K562 (cell line): ENCODE results near the gene TXN. TPM values are rescaled to one million over a fixed set of nuclear protein-coding genes. Genes with fewer than 3 reads are reported as not detected.

Experiments used
- ATAC-seq: fragments of 200-7000 bp; cut with Tn5 transposase; 3 replicates; pipeline ENCODE4 v1.9.1; 2020; ENCODE audit warnings: moderate library complexity
- BruUV-seq: library from RNA; stranded (reverse); fragments of 400-500 nt; replicated peaks from 2 replicates; lab custom pipeline; 2021; lab: Mats Ljungman, UMichigan
- CTCF ChIA-PET: fragments of 300-600 bp; formaldehyde crosslinking; extraction: SDS; loops from one replicate; lab custom pipeline; 2021; ENCODE audit warnings: low intra/inter-chr PET ratio; lab: Yijun Ruan, JAX
- POLR2A ChIA-PET: fragments of 300-600, 350-650 bp; sonication (Branson Sonifier 250); formaldehyde crosslinking; extraction: SDS; loops from one replicate; lab custom pipeline; 2021; ENCODE audit warnings: antibody characterized with exemption, inconsistent platforms; lab: Yijun Ruan, JAX
- DNase-seq, 4 experiments: peaks; one replicate each; pipeline versions ENCODE4 v3.0.0 to v3.0.0-alpha.2; 2011 to 2018; ENCODE audit warnings: low spot score in 3 of 4, mixed read lengths in 3 of 4; ENCODE audit errors: extremely low read depth in 1 of 4
- FAIRE-seq: peaks from 2 replicates; lab custom pipeline; 2011; peaks lifted over from hg19 to GRCh38; lab: Jason Lieb, UNC
- H2AFZ ChIP-seq: 2 replicates; pipeline ENCODE4 v1.6.0; 2011; ENCODE audit warnings: low read depth, low read length, control low read depth, inconsistent platforms
- H3K27ac ChIP-seq: fragments of 200-600 bp; 3 replicates; pipeline ENCODE4 v1.8.0; 2011; ENCODE audit warnings: low read depth, mild to moderate bottlenecking, control low read depth, inconsistent platforms, low read length, moderate library complexity, mixed read lengths; ENCODE audit errors: extremely low read depth
- H3K27me3 ChIP-seq, 2 experiments: fragments of 300-600 bp in 1 of 2; 2 replicates in 1 of 2; 3 replicates in 1 of 2; pipeline versions ENCODE4 v1.6.0 to v1.8.0; 2011; ENCODE audit warnings: inconsistent platforms in 2 of 2, low read length in 2 of 2, mild to moderate bottlenecking in 1 of 2, mixed read lengths in 1 of 2, moderate library complexity in 1 of 2; ENCODE audit not compliant: control insufficient read depth in 2 of 2, insufficient read depth in 2 of 2
- H3K36me3 ChIP-seq: fragments of 300-600 bp; 3 replicates; pipeline ENCODE4 v1.8.0; 2011; ENCODE audit warnings: mild to moderate bottlenecking, low read length, inconsistent platforms; ENCODE audit not compliant: control insufficient read depth, insufficient read depth
- H3K4me1 ChIP-seq, 2 experiments: fragments of 200-600 bp in 1 of 2; replicated peaks in 1 of 2; 2 replicates in 1 of 2; 3 replicates in 1 of 2; pipeline versions ENCODE4 v1.5.1 to v1.8.0; 2011; ENCODE audit warnings: inconsistent platforms in 2 of 2, low read length in 2 of 2, mild to moderate bottlenecking in 1 of 2, mixed read lengths in 1 of 2, moderate library complexity in 1 of 2; ENCODE audit not compliant: control insufficient read depth in 2 of 2, insufficient read depth in 2 of 2
- H3K4me2 ChIP-seq: 2 replicates; pipeline ENCODE4 v1.6.1; 2011; ENCODE audit warnings: low read length, control low read depth, inconsistent platforms, mixed read lengths; ENCODE audit not compliant: insufficient read depth
- H3K4me3 ChIP-seq: fragments of 200-600 bp; sonication (generic), shearing (Covaris generic); 2 replicates; pipeline ENCODE4 v1.5.1; 2016; ENCODE audit warnings: control low read depth, inconsistent platforms
- H3K79me2 ChIP-seq: fragments of 200-600 bp; 3 replicates; pipeline ENCODE4 v1.8.0; 2011; ENCODE audit warnings: low read length, inconsistent platforms; ENCODE audit not compliant: control insufficient read depth, insufficient read depth
- H3K9ac ChIP-seq, 2 experiments: 2 replicates each; pipeline versions ENCODE4 v1.6.0 to v1.6.1; 2011; ENCODE audit warnings: low read depth in 2 of 2, low read length in 2 of 2, control low read depth in 1 of 2, inconsistent platforms in 1 of 2, mild to moderate bottlenecking in 1 of 2, mixed read lengths in 1 of 2; ENCODE audit not compliant: insufficient read depth in 1 of 2
- H3K9me1 ChIP-seq: one replicate; pipeline ENCODE4 v1.6.0; 2011; ENCODE audit warnings: inconsistent platforms, mild to moderate bottlenecking, low read length, moderate library complexity; ENCODE audit not compliant: control insufficient read depth, insufficient read depth
- H3K9me3 ChIP-seq: replicated peaks from 2 replicates; pipeline ENCODE4 v1.5.1; 2011; ENCODE audit warnings: low read depth, low read length, inconsistent platforms; ENCODE audit not compliant: control insufficient read depth, insufficient read depth
- H4K20me1 ChIP-seq: replicated peaks from 2 replicates; pipeline ENCODE4 v1.6.1; 2011; ENCODE audit warnings: low read length, inconsistent platforms, mixed read lengths; ENCODE audit not compliant: control insufficient read depth, insufficient read depth
- ATF3 ChIP-seq, 2 experiments: fragments of 450-650 bp in 1 of 2; sonication (generic) in 1 of 2; formaldehyde crosslinking in 1 of 2; IDR thresholded peaks in 1 of 2; conservative IDR thresholded peaks in 1 of 2; 2 replicates each; pipeline versions ENCODE4 v1.6.1 to v1.8.1; 2016 to 2023; ENCODE audit warnings: mild to moderate bottlenecking in 2 of 2, moderate library complexity in 2 of 2, inconsistent platforms in 1 of 2, missing genetic modification reagents in 1 of 2
- NR2C1 ChIP-seq, 2 experiments: fragments of 450-650 bp; IDR thresholded peaks; 2 replicates each; pipeline ENCODE4 v1.6.1; 2017; ENCODE audit warnings: mild to moderate bottlenecking in 2 of 2, antibody characterized with exemption in 1 of 2, inconsistent platforms in 1 of 2, missing compliant biosample characterization in 1 of 2, missing genetic modification characterization in 1 of 2
- POLR2AphosphoS5 ChIP-seq: IDR thresholded peaks from 2 replicates; pipeline ENCODE4 v1.6.1; 2011; ENCODE audit warnings: mild to moderate bottlenecking, low read depth, low read length, moderate library complexity; ENCODE audit not compliant: control insufficient read depth, insufficient read depth
- WGBS: fragments of 100-300 bp; shearing (Covaris generic); methylation state at CpG from one replicate; pipeline ENCODE4 v1.1.6; 2016; ENCODE audit warnings: low coverage, mixed read lengths; ENCODE audit not compliant: insufficient coverage; ENCODE audit errors: missing lambda C conversion rate; 5-methylcytosine and 5-hydroxymethylcytosine counted together
- in situ Hi-C: fragments of 300-500 bp; cut with MboI; formaldehyde crosslinking; loops from 4 replicates; pipeline ENCODE4 v1.15.0; 2018; ENCODE audit warnings: inconsistent platforms, mixed read lengths
- intact Hi-C: fragments of 100-400 bp; cut with micrococcal nuclease; formaldehyde crosslinking; loops from 2 replicates; pipeline ENCODE4 v1.14.2; 2022
- polyA plus RNA-seq, 8 experiments: library from polyadenylated mRNA; depleted of rRNA in 4 of 8; stranded (reverse) in 5 of 8; unstranded in 3 of 8; fragments of >200 nt; fragmentation: Nextera tagmentation in 2 of 8; fragmentation: Illumina TruSeq in 1 of 8; extraction: Ambion mirVana in 2 of 8; extraction: Trizol in 1 of 8; gene quantifications; 2 replicates each; pipeline versions ENCODE4 v1.2.1 to v1.2.3, GENCODE V29; 2011 to 2014; ENCODE audit warnings: inconsistent platforms in 1 of 8, missing spikeins in 1 of 8
- total RNA-seq, 7 experiments: library from RNA; depleted of rRNA in 6 of 7; stranded (reverse); fragments of >200 nt in 6 of 7; fragmentation: Illumina TruSeq in 2 of 7; extraction: Trizol in 2 of 7; gene quantifications; 2 replicates each; pipeline versions ENCODE4 v1.2.1 to v1.2.3, GENCODE V29; 2011 to 2021; ENCODE audit warnings: low replicate concordance in 1 of 7

TXN gene
- total and polyA plus RNA-seq, 9 of the 15 experiments (the other 6 are each of a cell fraction or from before 2014, with no cell fraction given), result 272 to 1,596 (median 514) TPM

GRCh38 chr9:110284211-110284844, 28.0 kb upstream of the TXN start:
- H3K79me2 ChIP-seq, result no peaks in the 10 kb centered on the region
- intact Hi-C loops (loop anchor here (10.0 kb wide), 1 partner anchor 720 kb away; no protein-coding TSS in a partner anchor), in situ Hi-C loops (no loop called here)
- H3K4me2 ChIP-seq, result no peak overlapping the region
- FAIRE-seq (no peak), ATAC-seq (no peak), DNase-seq (no peak)
- ChIA-PET POLR2A (no interaction called here), CTCF (no interaction called here)
- no TSS peak for BruUV-seq
- no peak overlapping the region for H2AFZ ChIP-seq
- no peaks in the 10 kb centered on the region for H4K20me1 ChIP-seq
- H3K9me1 ChIP-seq, result no peaks in the 10 kb centered on the region
- no peak overlapping the region for H3K4me3 ChIP-seq
- no peak overlapping the region for H3K27ac ChIP-seq
- no peak for TF ChIP-seq POLR2AphosphoS5
- TF ChIP-seq NR2C1 (IDR thresholded peaks at IDR 0.05), result no peak
- TF ChIP-seq NR2C1 (tag; IDR thresholded peaks at IDR 0.05), result no peak
- no peak for TF ChIP-seq ATF3 (IDR thresholded peaks at IDR 0.05)
- no peak for TF ChIP-seq ATF3 (CRISPR knock-in tag; conservative IDR thresholded peaks at IDR 0.05)
- no peaks in the 10 kb centered on the region for H3K9me3 ChIP-seq
- 10% methylated on average over 6 of the region's 6 CpGs for WGBS
- H3K4me1 ChIP-seq, result no peaks in the 10 kb centered on the region
- no peak overlapping the region for H3K9ac ChIP-seq
- H3K27me3 ChIP-seq, result peaks cover 4 to 8% of the 10 kb centered on the region in 2 experiments; a peak in 4 of 5 replicates
- H3K36me3 ChIP-seq, result no peaks in the 10 kb centered on the region
